Motor neuron (in vitro differentiated cells): ENCODE measurements around the gene LRRC23. TPM values are rescaled to one million over a fixed set of nuclear protein-coding genes. Genes with fewer than 3 reads are reported as not detected.
A peak's percentile ranks its signal among the peaks of the same experiment; 100 is the strongest.

Experiments used
- ATAC-seq, 8 experiments: fragments of 200-7000 bp; cut with Tn5 transposase; replicated peaks in 6 of 8; 2 replicates each; pipeline ENCODE4 v1.8.0; 2021; ENCODE audit warnings: mild to moderate bottlenecking in 8 of 8, moderate library complexity in 8 of 8
- H3K27ac ChIP-seq, 2 donors: fragments of 250-450 bp; sonication (Bioruptor Pico); 2 replicates each; pipeline ENCODE4 v1.9.0; 2021; ENCODE audit warnings: antibody characterized with exemption in 2 of 2, mild to moderate bottlenecking in 2 of 2, moderate library complexity in 1 of 2
- H3K4me1 ChIP-seq, 2 donors: fragments of 250-450 bp; sonication (Bioruptor Pico); replicated peaks in 1 of 2; 2 replicates each; pipeline ENCODE4 v1.6.1; 2021; ENCODE audit warnings: antibody characterized with exemption in 2 of 2, mild to moderate bottlenecking in 2 of 2, moderate library complexity in 1 of 2
- H3K4me3 ChIP-seq, 5 donors: fragments of 250-450 bp; sonication (Bioruptor Pico); 2 replicates each; pipeline ENCODE4 v1.9.0; 2021; ENCODE audit warnings: antibody characterized with exemption in 5 of 5, mild to moderate bottlenecking in 5 of 5, moderate library complexity in 4 of 5
- WGBS, 10 experiments: fragments of 450-650 bp; shearing (Covaris generic); methylation state at CpG; one replicate each; pipeline ENCODE4 v1.0.0; 2022; 5-methylcytosine and 5-hydroxymethylcytosine counted together
- in situ Hi-C, 9 experiments: fragments of 400-800 bp; cut with MboI; loops; one replicate each; pipeline ENCODE4 v1.15.0; 2021; ENCODE audit warnings: low sequenced_read_pairs in 9 of 9, low pct_unique_long_range_greater_than_20kb in 2 of 9; ENCODE audit not compliant: unreplicated experiment in 9 of 9
- total RNA-seq, 8 experiments: library from RNA; unstranded; fragments of 300-600 nt; gene quantifications; 2 replicates each; pipeline versions ENCODE4 v1.2.3 to v1.2.4, GENCODE V29; 2022

The LRRC23 gene
- total RNA-seq, 8 experiments from 2014 or later: 4.1 to 51.0 (median 7.1) TPM

DNA sequence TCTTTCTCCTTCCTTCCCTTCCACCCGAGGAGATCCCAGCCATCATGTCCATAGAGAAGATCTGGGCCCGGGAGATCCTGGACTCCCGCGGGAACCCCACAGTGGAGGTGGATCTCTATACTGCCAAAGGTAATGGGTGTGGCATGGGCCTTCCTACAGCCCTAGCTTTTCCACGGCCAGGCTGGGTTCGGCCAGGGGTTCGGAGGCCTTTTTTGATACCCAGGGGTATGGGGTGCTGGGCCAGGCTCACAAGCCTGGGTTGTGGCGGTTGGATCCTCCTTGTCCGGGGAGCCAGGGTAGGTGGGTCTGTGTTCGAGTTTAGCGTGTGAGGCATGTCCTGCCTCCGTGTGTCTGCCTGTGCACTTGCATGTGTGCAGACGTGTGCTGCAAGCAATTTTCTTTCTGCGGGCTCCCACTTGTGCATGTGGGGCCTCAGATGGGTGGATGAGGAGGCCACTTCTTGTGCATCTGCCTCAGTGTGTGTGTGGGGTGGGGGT lies 11.2 kb downstream of the LRRC23 start:
- 22 to 100% (median 90%) methylated on average over 1 to 3 of the region's 14 CpGs; no CpG with 5 or more reads in 6 of the 10 experiments for WGBS, 10 experiments
- Histone ChIP-seq H3K4me3 (peak overlapping the region; percentile 71 to 99 (median 96)), H3K27ac (no peak overlapping the region), H3K4me1 (peaks cover 15 to 16% of the 10 kb centered on the region in 2 donors)
- no peak for ATAC-seq
- in situ Hi-C loops: no loop called here

DNA sequence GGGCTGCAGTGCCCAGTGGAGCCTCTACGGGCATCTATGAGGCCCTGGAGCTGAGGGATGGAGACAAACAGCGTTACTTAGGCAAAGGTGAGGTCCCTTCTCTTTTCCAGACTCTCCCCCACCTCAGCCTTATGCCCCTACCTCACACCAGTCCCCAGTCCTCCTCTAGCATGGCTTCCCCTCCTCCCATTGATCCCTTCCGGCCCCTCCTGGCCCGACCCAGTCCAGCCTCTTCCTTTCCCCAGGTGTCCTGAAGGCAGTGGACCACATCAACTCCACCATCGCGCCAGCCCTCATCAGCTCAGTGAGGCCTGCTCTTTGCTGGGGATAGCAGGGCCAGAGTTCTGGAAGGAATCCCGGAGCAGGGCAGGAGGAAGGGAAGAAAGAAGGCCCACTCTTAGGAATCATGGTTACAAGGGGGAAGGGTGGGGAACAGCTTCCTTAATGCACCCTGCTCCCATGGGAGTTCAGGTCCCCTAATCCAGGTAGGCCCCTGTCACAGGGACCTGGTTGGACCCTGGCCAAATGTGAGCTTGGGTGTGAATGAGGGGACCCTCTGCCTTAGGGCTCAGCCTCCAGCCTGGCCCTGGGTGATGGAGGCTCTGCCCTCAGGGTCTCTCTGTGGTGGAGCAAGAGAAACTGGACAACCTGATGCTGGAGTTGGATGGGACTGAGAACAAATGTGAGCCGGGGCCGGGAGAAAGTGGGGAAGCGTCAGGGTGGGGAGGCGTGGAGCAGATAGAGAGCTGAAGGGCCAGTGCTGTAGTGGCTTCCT lies 12.0 kb downstream of the LRRC23 start:
- in situ Hi-C loops: no loop called here
- H3K4me3 ChIP-seq: peak overlapping the region in 1 of 5 donors; percentile 99
- WGBS, 10 experiments: 94 to 100% (median 100%) methylated on average over 1 to 6 of the region's 11 CpGs; no CpG with 5 or more reads in 7 of the 10 experiments

DNA sequence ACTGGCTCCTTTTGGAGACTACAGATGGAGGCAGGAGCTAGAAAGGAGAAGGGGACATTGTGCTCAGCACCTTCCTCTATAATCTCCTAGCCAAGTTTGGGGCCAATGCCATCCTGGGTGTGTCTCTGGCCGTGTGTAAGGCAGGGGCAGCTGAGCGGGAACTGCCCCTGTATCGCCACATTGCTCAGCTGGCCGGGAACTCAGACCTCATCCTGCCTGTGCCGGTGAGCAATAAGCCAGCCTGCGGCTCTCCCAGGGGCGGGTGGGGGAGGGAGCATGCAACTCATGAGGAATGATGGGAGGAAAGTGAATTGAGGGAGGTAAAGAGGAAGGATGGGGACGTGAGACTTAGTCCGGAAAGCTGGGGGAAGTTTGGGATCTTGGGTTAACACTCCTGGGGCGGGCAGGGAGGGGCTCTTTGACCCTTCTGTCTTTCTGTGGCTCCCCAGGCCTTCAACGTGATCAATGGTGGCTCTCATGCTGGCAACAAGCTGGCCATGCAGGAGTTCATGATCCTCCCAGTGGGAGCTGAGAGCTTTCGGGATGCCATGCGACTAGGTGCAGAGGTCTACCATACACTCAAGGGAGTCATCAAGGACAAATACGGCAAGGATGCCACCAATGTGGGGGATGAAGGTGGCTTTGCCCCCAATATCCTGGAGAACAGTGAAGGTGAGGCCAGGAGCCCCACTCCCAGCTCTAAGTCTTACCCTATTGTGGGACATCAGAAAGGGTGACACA lies 13.0 kb downstream of the LRRC23 start:
- Histone ChIP-seq H3K27ac (no peak overlapping the region), H3K4me1 (peaks cover 15 to 16% of the 10 kb centered on the region in 2 donors), H3K4me3 (no peak overlapping the region)
- in situ Hi-C loops: no loop called here
- WGBS, 10 experiments: 80 to 100% (median 92%) methylated on average over 1 to 5 of the region's 14 CpGs; no CpG with 5 or more reads in 6 of the 10 experiments
- no peak for ATAC-seq

More for the DNA sequence above, 12.0 kb downstream of the LRRC23 start:
- H3K4me1 ChIP-seq: peaks cover 15 to 16% of the 10 kb centered on the region in 2 donors
- no peak for ATAC-seq
- H3K27ac ChIP-seq: no peak overlapping the region

DNA sequence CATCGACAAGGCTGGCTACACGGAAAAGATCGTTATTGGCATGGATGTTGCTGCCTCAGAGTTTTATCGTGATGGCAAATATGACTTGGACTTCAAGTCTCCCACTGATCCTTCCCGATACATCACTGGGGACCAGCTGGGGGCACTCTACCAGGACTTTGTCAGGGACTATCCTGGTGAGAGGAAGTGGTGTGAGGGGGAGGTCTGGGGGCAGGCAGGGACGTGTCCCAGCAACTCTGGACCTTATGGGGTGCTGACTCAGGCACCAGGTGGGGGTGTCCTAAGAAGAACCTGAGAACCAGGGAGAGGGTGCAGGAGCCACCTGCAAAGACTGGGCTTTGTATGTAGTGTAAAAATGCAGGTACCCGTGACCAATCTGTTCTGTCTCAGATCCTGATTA lies 15.0 kb downstream of the LRRC23 start:
- H3K4me1 ChIP-seq: peaks cover 12 to 19% of the 10 kb centered on the region in 2 donors
- WGBS, 10 experiments: 17 to 100% (median 97%) methylated on average over 1 to 5 of the region's 7 CpGs; no CpG with 5 or more reads in 6 of the 10 experiments

DNA sequence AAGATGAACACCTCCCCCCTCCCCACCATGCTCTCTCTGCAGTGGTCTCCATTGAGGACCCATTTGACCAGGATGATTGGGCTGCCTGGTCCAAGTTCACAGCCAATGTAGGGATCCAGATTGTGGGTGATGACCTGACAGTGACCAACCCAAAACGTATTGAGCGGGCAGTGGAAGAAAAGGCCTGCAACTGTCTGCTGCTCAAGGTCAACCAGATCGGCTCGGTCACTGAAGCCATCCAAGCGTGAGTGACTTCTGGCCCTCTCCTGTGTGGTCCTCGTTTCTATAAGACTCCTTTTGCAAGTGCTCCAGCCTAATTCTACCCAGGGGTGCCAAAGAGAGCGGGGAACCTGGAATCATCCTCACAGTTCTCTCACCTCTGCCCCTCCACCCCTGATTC lies 16.9 kb downstream of the LRRC23 start:
- in situ Hi-C loops: no loop called here
- WGBS, 10 experiments: 33 to 76% (median 60%) methylated on average over 1 to 5 of the region's 7 CpGs; no CpG with 5 or more reads in 6 of the 10 experiments

More for the DNA sequence above, 15.0 kb downstream of the LRRC23 start:
- H3K27ac ChIP-seq: no peak overlapping the region
- in situ Hi-C loops: no loop called here
- no peak overlapping the region for H3K4me3 ChIP-seq
- ATAC-seq: no peak

DNA sequence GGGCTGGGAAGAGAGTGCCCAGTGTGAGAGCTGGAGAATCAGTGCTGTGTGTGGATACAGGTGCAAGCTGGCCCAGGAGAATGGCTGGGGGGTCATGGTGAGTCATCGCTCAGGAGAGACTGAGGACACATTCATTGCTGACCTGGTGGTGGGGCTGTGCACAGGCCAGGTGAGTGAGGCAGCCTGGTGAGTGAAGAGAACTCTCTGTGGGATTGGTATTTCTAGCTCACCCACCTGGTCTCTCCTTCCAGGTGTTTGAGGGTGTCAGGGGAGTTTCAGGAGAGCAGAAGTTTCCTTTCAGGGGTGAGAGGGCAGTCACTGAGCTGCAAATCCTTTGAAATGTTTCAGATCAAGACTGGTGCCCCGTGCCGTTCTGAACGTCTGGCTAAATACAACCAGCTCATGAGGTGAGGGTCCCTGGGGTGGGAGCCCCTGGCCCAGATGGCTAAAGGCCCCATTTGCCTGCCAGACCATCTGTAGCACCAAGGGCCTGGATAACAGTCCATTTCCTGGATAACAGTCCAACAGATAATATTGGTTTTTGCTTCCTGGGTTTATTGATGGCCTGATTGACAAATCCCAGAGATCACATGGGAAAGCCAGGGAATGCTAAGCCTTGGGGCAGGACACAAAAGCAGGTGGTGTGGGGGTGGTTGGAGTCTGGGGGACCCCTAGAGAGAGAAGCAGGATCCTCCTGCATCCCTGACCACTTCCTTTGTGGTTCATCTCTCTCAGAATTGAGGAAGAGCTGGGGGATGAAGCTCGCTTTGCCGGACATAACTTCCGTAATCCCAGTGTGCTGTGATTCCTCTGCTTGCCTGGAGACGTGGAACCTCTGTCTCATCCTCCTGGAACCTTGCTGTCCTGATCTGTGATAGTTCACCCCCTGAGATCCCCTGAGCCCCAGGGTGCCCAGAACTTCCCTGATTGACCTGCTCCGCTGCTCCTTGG lies 17.6 kb downstream of the LRRC23 start:
- WGBS, 10 experiments: 67 to 100% (median 92%) methylated on average over 1 to 5 of the region's 9 CpGs; no CpG with 5 or more reads in 3 of the 10 experiments
- ATAC-seq: no peak
- no peak overlapping the region for H3K4me3 ChIP-seq
- peaks cover 36 to 38% of the 10 kb centered on the region in 2 donors for H3K4me1 ChIP-seq
- in situ Hi-C loops: no loop called here
- no peak overlapping the region for H3K27ac ChIP-seq

More for the DNA sequence above, 16.9 kb downstream of the LRRC23 start:
- ATAC-seq: no peak
- H3K4me3 ChIP-seq: no peak overlapping the region
- H3K4me1 ChIP-seq: peaks cover 29 to 33% of the 10 kb centered on the region in 2 donors
- H3K27ac ChIP-seq: no peak overlapping the region

DNA sequence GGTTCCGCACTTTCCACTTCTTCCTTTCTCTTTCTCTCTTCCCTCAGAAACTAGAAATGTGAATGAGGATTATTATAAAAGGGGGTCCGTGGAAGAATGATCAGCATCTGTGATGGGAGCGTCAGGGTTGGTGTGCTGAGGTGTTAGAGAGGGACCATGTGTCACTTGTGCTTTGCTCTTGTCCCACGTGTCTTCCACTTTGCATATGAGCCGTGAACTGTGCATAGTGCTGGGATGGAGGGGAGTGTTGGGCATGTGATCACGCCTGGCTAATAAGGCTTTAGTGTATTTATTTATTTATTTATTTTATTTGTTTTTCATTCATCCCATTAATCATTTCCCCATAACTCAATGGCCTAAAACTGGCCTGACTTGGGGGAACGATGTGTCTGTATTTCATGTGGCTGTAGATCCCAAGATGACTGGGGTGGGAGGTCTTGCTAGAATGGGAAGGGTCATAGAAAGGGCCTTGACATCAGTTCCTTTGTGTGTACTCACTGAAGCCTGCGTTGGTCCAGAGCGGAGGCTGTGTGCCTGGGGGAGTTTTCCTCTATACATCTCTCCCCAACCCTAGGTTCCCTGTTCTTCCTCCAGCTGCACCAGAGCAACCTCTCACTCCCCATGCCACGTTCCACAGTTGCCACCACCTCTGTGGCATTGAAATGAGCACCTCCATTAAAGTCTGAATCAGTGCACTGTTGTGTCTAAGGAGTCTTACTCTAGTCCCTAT lies 18.5 kb downstream of the LRRC23 start:
- no peak overlapping the region for H3K27ac ChIP-seq
- no peak overlapping the region for H3K4me3 ChIP-seq
- in situ Hi-C loops: no loop called here
- peaks cover 37 to 38% of the 10 kb centered on the region in 2 donors for H3K4me1 ChIP-seq
- ATAC-seq: peak in 1 of 8 experiments; percentile 15
- WGBS, 10 experiments: 33 to 100% (median 66%) methylated on average over 1 to 8 of the region's 10 CpGs; no CpG with 5 or more reads in 1 of the 10 experiments

DNA sequence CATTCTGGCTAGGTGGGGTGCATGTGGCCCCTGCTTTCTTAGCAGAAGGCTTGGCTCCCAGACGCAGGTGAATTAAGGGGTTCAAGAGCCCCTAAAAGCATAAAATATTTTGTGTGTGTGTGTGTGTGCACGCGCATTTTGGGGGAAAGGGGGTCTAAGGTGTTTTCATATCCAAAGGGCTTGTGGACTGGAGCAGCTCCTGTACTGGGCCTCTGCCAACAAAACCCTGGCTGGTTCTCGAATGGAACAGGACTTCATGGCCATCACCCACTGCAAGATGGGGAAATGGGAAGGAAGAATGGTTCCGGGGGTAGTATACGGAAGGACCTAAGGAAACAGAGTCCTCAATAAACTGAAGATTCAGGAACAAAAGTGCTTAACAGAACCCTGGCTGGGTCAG lies 19.2 kb downstream of the LRRC23 start:
- 23 to 92% (median 74%) methylated on average over 1 to 4 of the region's 6 CpGs; no CpG with 5 or more reads in 3 of the 10 experiments for WGBS, 10 experiments
- no peak for ATAC-seq
- Histone ChIP-seq H3K4me1 (peaks cover 37 to 38% of the 10 kb centered on the region in 2 donors), H3K27ac (peak overlapping the region in 1 of 2 donors; percentile 11), H3K4me3 (no peak overlapping the region)
- in situ Hi-C loops: no loop called here

DNA sequence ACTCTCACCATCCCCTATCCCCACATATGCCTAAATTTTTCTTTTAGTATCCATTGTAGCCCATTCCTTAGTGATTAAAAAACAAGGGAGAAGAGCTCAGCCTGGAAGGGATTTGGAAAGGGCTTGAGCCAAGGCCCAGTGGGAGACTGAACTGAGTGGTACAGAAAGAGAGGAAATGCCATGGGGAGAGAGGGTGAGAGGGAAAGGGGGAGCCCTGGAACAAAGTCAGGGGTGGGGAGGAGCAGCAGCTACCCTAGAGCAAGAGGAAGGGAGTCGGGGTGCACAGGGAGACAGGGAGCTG lies 20.6 kb downstream of the LRRC23 start:
- Histone ChIP-seq H3K4me3 (peak overlapping the region in 3 of 5 donors; percentile 13 to 15 (median 14)), H3K27ac (peak overlapping the region; percentile 74 to 95), H3K4me1 (peaks cover 44 to 45% of the 10 kb centered on the region in 2 donors)
- WGBS, 10 experiments: no CpG with 5 or more reads among the region's 1 CpG
- peak in 3 of 8 experiments; percentile 0 to 3 (median 0) for ATAC-seq
- in situ Hi-C loops: loop anchor here in 2 of 9 experiments (25.0 kb wide), 1 partner anchor 187 kb away; the partner anchor contains the start of gene C1RL (in 2 of the 2)

DNA sequence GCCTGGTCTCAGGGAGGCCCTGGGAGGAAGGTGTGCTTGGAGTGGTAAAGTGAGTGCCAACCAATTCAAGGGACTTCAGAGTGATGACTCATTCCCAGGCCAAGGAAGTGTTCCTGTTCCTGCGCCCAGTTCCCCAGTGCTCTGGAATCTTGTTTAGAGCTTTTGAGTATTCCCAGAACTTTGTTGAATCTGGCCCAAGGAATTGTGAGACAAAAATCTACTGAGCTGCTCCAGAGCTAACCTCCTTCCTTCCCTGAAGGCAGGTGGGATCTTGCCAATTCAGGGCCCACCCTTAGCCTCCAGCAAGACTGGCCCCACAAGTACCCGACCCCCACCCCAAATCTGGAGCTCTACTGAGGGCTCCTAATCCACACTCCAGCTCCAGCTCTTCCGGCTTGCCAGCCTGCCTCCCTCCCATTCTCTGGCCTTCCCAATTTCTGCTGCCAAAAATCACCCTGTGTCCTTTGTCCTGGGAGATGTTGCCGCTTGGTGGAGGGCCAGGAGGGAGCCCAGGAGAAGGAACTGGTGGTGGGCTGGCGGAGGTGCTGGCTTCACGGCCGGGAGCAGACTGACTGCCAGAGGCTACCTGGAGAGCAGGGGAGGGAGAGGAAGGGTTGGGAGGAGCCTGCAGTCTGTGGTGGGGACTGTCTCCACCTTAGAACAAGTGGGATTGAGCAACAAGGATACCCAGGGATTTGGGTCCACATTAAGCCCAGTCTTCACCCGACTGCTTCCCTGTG lies 21.1 kb downstream of the LRRC23 start:
- 0 to 40% (median 11%) methylated on average over 1 to 6 of the region's 8 CpGs; no CpG with 5 or more reads in 4 of the 10 experiments for WGBS, 10 experiments
- H3K27ac ChIP-seq: peak overlapping the region; percentile 74 to 95
- H3K4me1 ChIP-seq: peaks cover 46 to 50% of the 10 kb centered on the region in 2 donors
- peak overlapping the region in 4 of 5 donors; percentile 6 to 97 (median 10) for H3K4me3 ChIP-seq
- peak in 6 of 8 experiments; percentile 1 to 27 (median 6) for ATAC-seq
- in situ Hi-C loops: loop anchor here in 2 of 9 experiments (25.0 kb wide), 1 partner anchor 187 kb away; the partner anchor contains the start of gene C1RL (in 2 of the 2)
